H1 (cell line): ENCODE measurements around the gene ARHGEF10L. TPM values are rescaled to one million over a fixed set of nuclear protein-coding genes. Genes with fewer than 3 reads are reported as not detected.

ENCODE experiments used
- CTCF ChIA-PET: fragments of 300-600 bp; sonication (Branson Sonifier 250); formaldehyde crosslinking; loops from one replicate; lab custom pipeline; 2021; ENCODE audit not compliant: partially characterized antibody; lab: Charles Lee
- POLR2A ChIA-PET: fragments of 300-600 bp; sonication (Branson Sonifier 250); formaldehyde crosslinking; loops from one replicate; lab custom pipeline; 2021; ENCODE audit warnings: inconsistent platforms; ENCODE audit not compliant: partially characterized antibody; lab: Charles Lee
- DNase-seq, 2 experiments: peaks; one replicate each; pipeline versions ENCODE4 v3.0.0 to v3.0.0-alpha.2; 2010 to 2022; ENCODE audit warnings: low spot score in 2 of 2, low read depth in 1 of 2, mixed read lengths in 1 of 2
- FAIRE-seq: peaks from 2 replicates; lab custom pipeline; 2011; peaks lifted over from hg19 to GRCh38; lab: Jason Lieb, UNC
- H2AFZ ChIP-seq: 2 replicates; pipeline ENCODE4 v1.8.1; 2012; ENCODE audit warnings: low read length, inconsistent platforms
- H2AK5ac ChIP-seq: 2 replicates; pipeline ENCODE4 v1.6.1; 2013; ENCODE audit warnings: low read depth, low read length
- H2BK120ac ChIP-seq: replicated peaks from 2 replicates; pipeline ENCODE3; 2013; ENCODE audit warnings: low read depth, low read length, inconsistent platforms
- H2BK12ac ChIP-seq: 2 replicates; pipeline ENCODE4 v1.6.1; 2013; ENCODE audit warnings: low read depth, low read length
- H2BK15ac ChIP-seq: 2 replicates; pipeline ENCODE4 v1.6.1; 2013; ENCODE audit warnings: low read length
- H2BK20ac ChIP-seq: 2 replicates; pipeline ENCODE4 v1.6.1; 2013; ENCODE audit warnings: low read length
- H2BK5ac ChIP-seq: 2 replicates; pipeline ENCODE4 v1.6.1; 2013; ENCODE audit warnings: low read depth, low read length
- H3K14ac ChIP-seq: 2 replicates; pipeline ENCODE4 v1.6.1; 2013; ENCODE audit warnings: inconsistent platforms; ENCODE audit not compliant: insufficient read length
- H3K18ac ChIP-seq: 2 replicates; pipeline ENCODE4 v1.6.1; 2013; ENCODE audit warnings: low read length; ENCODE audit errors: extremely low read depth
- H3K23ac ChIP-seq: 2 replicates; pipeline ENCODE4 v1.6.1; 2013; ENCODE audit warnings: inconsistent platforms; ENCODE audit not compliant: insufficient read length
- H3K23me2 ChIP-seq: 2 replicates; pipeline ENCODE4 v1.6.1; 2013; ENCODE audit warnings: low read depth, low read length
- H3K27ac ChIP-seq: 2 replicates; pipeline ENCODE4 v1.6.1; 2011; ENCODE audit warnings: low read depth, low read length, inconsistent platforms
- H3K27me3 ChIP-seq, 4 experiments: replicated peaks in 1 of 4; 1 replicate in 1 of 4; 2 replicates in 3 of 4; pipeline versions ENCODE4 v1.6.1 to v1.8.1; 2011 to 2013; ENCODE audit warnings: low read length in 3 of 4, mild to moderate bottlenecking in 3 of 4, inconsistent platforms in 2 of 4, mixed read lengths in 2 of 4, moderate library complexity in 1 of 4; ENCODE audit not compliant: control insufficient read depth in 3 of 4, insufficient read depth in 3 of 4; ENCODE audit errors: extremely low read depth in 1 of 4
- H3K36me3 ChIP-seq, 4 experiments: 2 replicates each; pipeline versions ENCODE4 v1.6.1 to v1.8.1; 2011 to 2013; ENCODE audit warnings: mild to moderate bottlenecking in 4 of 4, low read length in 3 of 4, moderate library complexity in 2 of 4, control low read depth in 1 of 4, inconsistent platforms in 1 of 4; ENCODE audit not compliant: insufficient read depth in 4 of 4, control insufficient read depth in 2 of 4
- H3K4ac ChIP-seq: replicated peaks from 2 replicates; pipeline ENCODE3; 2013; ENCODE audit warnings: low read length, low read depth, mixed read lengths, inconsistent platforms; ENCODE audit not compliant: insufficient read length
- H3K4me1 ChIP-seq, 4 experiments: replicated peaks in 1 of 4; 1 replicate in 1 of 4; 2 replicates in 3 of 4; pipeline versions ENCODE4 v1.6.1 to v1.8.1; 2011 to 2013; ENCODE audit warnings: low read length in 3 of 4, inconsistent platforms in 2 of 4, mixed read lengths in 1 of 4; ENCODE audit not compliant: insufficient read depth in 4 of 4, control insufficient read depth in 3 of 4
- H3K4me2 ChIP-seq, 2 experiments: 2 replicates each; pipeline versions ENCODE4 v1.6.1 to v1.8.1; 2011 to 2013; ENCODE audit warnings: low read depth in 2 of 2, low read length in 2 of 2, control low read depth in 1 of 2, inconsistent platforms in 1 of 2, mild to moderate bottlenecking in 1 of 2; ENCODE audit not compliant: insufficient read depth in 1 of 2
- H3K4me3 ChIP-seq, 4 experiments: fragments of 200-600, 300-600 bp in 1 of 4; sonication (generic), shearing (Covaris generic), sonication (Bioruptor Twin) in 1 of 4; 2 replicates each; pipeline versions ENCODE4 v1.5.1 to v1.8.1; 2011 to 2016; ENCODE audit warnings: low read length in 4 of 4, low read depth in 3 of 4, control low read depth in 2 of 4, inconsistent platforms in 2 of 4, mild to moderate bottlenecking in 2 of 4, mixed read lengths in 1 of 4, moderate library complexity in 1 of 4; ENCODE audit not compliant: insufficient read depth in 2 of 4; ENCODE audit errors: extremely low read depth in 1 of 4
- H3K56ac ChIP-seq: replicated peaks from 2 replicates; pipeline ENCODE3; 2013; ENCODE audit warnings: low read depth, mild to moderate bottlenecking, mixed read lengths, low read length, inconsistent platforms; ENCODE audit not compliant: insufficient read length
- H3K79me1 ChIP-seq: 2 replicates; pipeline ENCODE4 v1.6.1; 2013; ENCODE audit warnings: low read depth, low read length, control low read depth
- H3K79me2 ChIP-seq, 2 experiments: 2 replicates each; pipeline versions ENCODE4 v1.6.1 to v1.8.1; 2012 to 2013; ENCODE audit warnings: low read length in 2 of 2, mild to moderate bottlenecking in 2 of 2, inconsistent platforms in 1 of 2; ENCODE audit not compliant: insufficient read depth in 2 of 2, control insufficient read depth in 1 of 2
- H3K9ac ChIP-seq, 4 experiments: replicated peaks in 1 of 4; 1 replicate in 1 of 4; 2 replicates in 3 of 4; pipeline versions ENCODE4 v1.6.1 to v1.8.1; 2011 to 2013; ENCODE audit warnings: low read depth in 3 of 4, low read length in 3 of 4, control low read depth in 2 of 4, mild to moderate bottlenecking in 2 of 4, moderate library complexity in 2 of 4, inconsistent platforms in 1 of 4; ENCODE audit errors: extremely low read depth in 1 of 4
- H3K9me3 ChIP-seq, 2 experiments: 2 replicates each; pipeline versions ENCODE4 v1.6.1 to v1.8.1; 2012 to 2013; ENCODE audit warnings: mild to moderate bottlenecking in 2 of 2, moderate library complexity in 2 of 2, control low read depth in 1 of 2, inconsistent platforms in 1 of 2, low read depth in 1 of 2, low read length in 1 of 2, mixed read lengths in 1 of 2; ENCODE audit not compliant: insufficient read depth in 2 of 2
- H4K20me1 ChIP-seq, 2 experiments: replicated peaks in 1 of 2; 2 replicates each; pipeline versions ENCODE3 to v1.8.1; 2011 to 2013; ENCODE audit warnings: inconsistent platforms in 2 of 2, low read length in 2 of 2, mild to moderate bottlenecking in 1 of 2; ENCODE audit not compliant: insufficient read depth in 2 of 2, control insufficient read depth in 1 of 2
- H4K5ac ChIP-seq: 2 replicates; pipeline ENCODE4 v1.6.1; 2013; ENCODE audit warnings: low read length, low read depth, mixed read lengths, inconsistent platforms; ENCODE audit not compliant: insufficient read length
- H4K8ac ChIP-seq: 2 replicates; pipeline ENCODE4 v1.8.0; 2013; ENCODE audit warnings: mild to moderate bottlenecking, moderate library complexity, low read length, inconsistent platforms; ENCODE audit not compliant: insufficient read depth; ENCODE audit errors: extremely low read depth
- H4K91ac ChIP-seq: replicated peaks from 2 replicates; pipeline ENCODE3; 2013; ENCODE audit warnings: low read length, mixed read lengths, inconsistent platforms; ENCODE audit not compliant: insufficient read length
- ASH2L ChIP-seq: fragments of 200-600, 300-600 bp; sonication (generic); IDR thresholded peaks from one replicate; pipeline ENCODE4 v1.7.1; 2017; ENCODE audit warnings: low read length
- BACH1 ChIP-seq: IDR thresholded peaks from 2 replicates; pipeline ENCODE4 v1.6.1; 2012; ENCODE audit warnings: low read length, improper control_type of control experiment
- BCL11A ChIP-seq, 2 experiments: IDR thresholded peaks; one replicate each; pipeline ENCODE4 v1.6.1; 2011; ENCODE audit warnings: low read depth in 2 of 2, low read length in 2 of 2, mild to moderate bottlenecking in 2 of 2
- BRCA1 ChIP-seq: IDR thresholded peaks from 2 replicates; pipeline ENCODE4 v1.6.1; 2012; ENCODE audit warnings: low read depth, low read length, improper control_type of control experiment
- CREB1 ChIP-seq: IDR thresholded peaks from 2 replicates; pipeline ENCODE4 v1.6.1; 2012; ENCODE audit warnings: inconsistent platforms
- JUN ChIP-seq: IDR thresholded peaks from 2 replicates; pipeline ENCODE4 v1.6.1; 2011; ENCODE audit warnings: low read depth, mild to moderate bottlenecking, improper control_type of control experiment, low read length
- MAFK ChIP-seq: IDR thresholded peaks from 2 replicates; pipeline ENCODE4 v1.6.1; 2012; ENCODE audit warnings: low read depth, mild to moderate bottlenecking, improper control_type of control experiment, low read length
- POLR2A ChIP-seq, 2 experiments: IDR thresholded peaks; 1 replicate in 1 of 2; 2 replicates in 1 of 2; pipeline ENCODE4 v1.6.1; 2011; ENCODE audit warnings: low read depth in 2 of 2, low read length in 2 of 2, mild to moderate bottlenecking in 2 of 2; ENCODE audit errors: control extremely low read depth in 1 of 2
- POU5F1 ChIP-seq: IDR thresholded peaks from 2 replicates; pipeline ENCODE4 v1.6.1; 2011; ENCODE audit warnings: low read depth, mild to moderate bottlenecking, low read length, moderate library complexity
- RAD21 ChIP-seq, 2 experiments: IDR thresholded peaks in 1 of 2; conservative IDR thresholded peaks in 1 of 2; 2 replicates each; pipeline ENCODE4 v1.6.1; 2011; ENCODE audit warnings: low read depth in 2 of 2, low read length in 2 of 2, improper control_type of control experiment in 1 of 2, inconsistent platforms in 1 of 2, mild to moderate bottlenecking in 1 of 2, moderate library complexity in 1 of 2
- SIN3A ChIP-seq, 2 experiments: IDR thresholded peaks in 1 of 2; conservative IDR thresholded peaks in 1 of 2; 2 replicates each; pipeline ENCODE4 v1.6.1; 2011 to 2012; ENCODE audit warnings: low read length in 2 of 2, improper control_type of control experiment in 1 of 2, low read depth in 1 of 2, mild to moderate bottlenecking in 1 of 2
- SP1 ChIP-seq: IDR thresholded peaks from 2 replicates; pipeline ENCODE4 v1.6.1; 2011; ENCODE audit warnings: low read depth, low read length
- SP2 ChIP-seq: IDR thresholded peaks from 2 replicates; pipeline ENCODE4 v1.6.1; 2012; ENCODE audit warnings: mild to moderate bottlenecking, low read length, inconsistent platforms
- SP4 ChIP-seq: IDR thresholded peaks from 2 replicates; pipeline ENCODE4 v1.6.1; 2012; ENCODE audit warnings: low read length, inconsistent platforms
- SRF ChIP-seq: IDR thresholded peaks from 2 replicates; pipeline ENCODE4 v1.6.1; 2011; ENCODE audit warnings: mild to moderate bottlenecking, low read depth, low read length, moderate library complexity
- WGBS, 2 experiments: shearing (Covaris generic) in 1 of 2; methylation state at CpG; one replicate each; pipeline versions ENCODE4 v1.1.6 to v1.1.7; 2013 to 2015; ENCODE audit warnings: low lambda C conversion rate in 2 of 2, mixed read lengths in 2 of 2, inconsistent platforms in 1 of 2, low coverage in 1 of 2, missing lambda C conversion rate in 1 of 2; ENCODE audit not compliant: insufficient replicate concordance in 2 of 2, insufficient coverage in 1 of 2, insufficient read length in 1 of 2; ENCODE audit errors: extremely low coverage in 1 of 2, missing lambda C conversion rate in 1 of 2; 5-methylcytosine and 5-hydroxymethylcytosine counted together
- polyA plus RNA-seq, 7 experiments: library from polyadenylated mRNA; depleted of rRNA in 3 of 7; stranded (reverse) in 5 of 7; unstranded in 2 of 7; fragments of >200 nt in 5 of 7; fragments of 200-250 nt in 2 of 7; gene quantifications; 1 replicate in 5 of 7; 2 replicates in 1 of 7; 4 replicates in 1 of 7; pipeline versions ENCODE4 v1.2.1 to v1.2.3, GENCODE V29; 2011 to 2013; ENCODE audit warnings: missing spikeins in 2 of 7, mixed read lengths in 2 of 7
- total RNA-seq: library from RNA; stranded (reverse); fragmentation: NEBNext Ultra II Directional; extraction: Animal tissue kit (Norgen Biotek cat#: 25700); gene quantifications from 2 replicates; pipeline ENCODE4 v1.2.1, GENCODE V29; 2021

ARHGEF10L gene
- total and polyA plus RNA-seq, 2 of the 8 experiments (the other 6 are each of a cell fraction or from before 2014, with no cell fraction given) = 33.6 to 39.6 TPM

DNA sequence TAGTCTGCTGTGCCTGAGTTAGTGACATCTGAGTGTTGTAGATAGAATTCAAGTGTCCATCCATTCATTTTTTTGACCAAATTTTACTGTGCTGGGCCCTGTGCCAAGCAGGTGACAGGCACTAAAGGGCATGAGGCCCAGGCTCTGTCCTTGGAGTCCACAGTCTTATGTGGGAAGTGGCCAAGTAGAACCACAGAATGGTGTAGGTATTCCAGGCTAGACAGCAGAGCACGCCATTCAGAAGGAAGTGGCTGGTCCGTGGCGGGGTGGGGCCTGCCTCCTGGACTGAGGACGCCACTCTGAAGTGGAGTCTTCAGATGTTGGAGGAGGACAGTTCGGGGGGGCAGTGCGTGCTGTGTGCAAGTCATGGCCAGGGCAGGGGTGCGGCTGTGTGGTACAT lies 146.8 kb downstream of the ARHGEF10L start:
- H4K20me1 ChIP-seq = peaks cover 6 to 10% of the 10 kb centered on the region in 2 experiments
- no peak overlapping the region for H4K5ac ChIP-seq
- POLR2A ChIA-PET = no interaction called here
- no peak for DNase-seq
- no peak overlapping the region for H2BK5ac ChIP-seq
- no peak overlapping the region for H3K4me2 ChIP-seq
- no peak overlapping the region for H2BK12ac ChIP-seq
- H3K18ac ChIP-seq = no peak overlapping the region
- peaks cover 0 to 14% (median 5%) of the 10 kb centered on the region in 4 experiments; a peak in 1 of 8 replicates for H3K36me3 ChIP-seq
- H3K4me3 ChIP-seq = no peak overlapping the region
- no peak overlapping the region for H4K8ac ChIP-seq
- no peak overlapping the region for H3K14ac ChIP-seq
- no peaks in the 10 kb centered on the region for H3K79me1 ChIP-seq
- no peak overlapping the region for H3K23ac ChIP-seq
- H3K9ac ChIP-seq = no peak overlapping the region
- no peak overlapping the region for H3K56ac ChIP-seq
- no peak overlapping the region for H2BK20ac ChIP-seq
- peaks cover 0 to 13% (median 5%) of the 10 kb centered on the region in 4 experiments; a peak in 5 of 7 replicates for H3K4me1 ChIP-seq
- no peaks in the 10 kb centered on the region for H3K23me2 ChIP-seq
- H3K79me2 ChIP-seq = no peaks in the 10 kb centered on the region
- no peak overlapping the region for H3K27ac ChIP-seq
- no peak overlapping the region for H2BK15ac ChIP-seq
- H3K9me3 ChIP-seq = no peaks in the 10 kb centered on the region
- H2AFZ ChIP-seq = no peak overlapping the region
- no peak overlapping the region for H2BK120ac ChIP-seq
- H3K4ac ChIP-seq = no peak overlapping the region
- WGBS, 2 experiments = 94% methylated on average over 6 of the region's 7 CpGs; no CpG with 5 or more reads in 1 of the 2 experiments
- H4K91ac ChIP-seq = no peak overlapping the region
- no peaks in the 10 kb centered on the region for H3K27me3 ChIP-seq
- no peak for FAIRE-seq
- CTCF ChIA-PET = interaction anchor here (0.8 to 8.3 kb wide), 7 partner anchors 8 to 139 kb away, joined by 3 to 52 read pairs (median 3); no protein-coding TSS in a partner anchor
- no peak overlapping the region for H2AK5ac ChIP-seq
- no peak for TF ChIP-seq SRF
- no peak for TF ChIP-seq POU5F1
- no peak for TF ChIP-seq BACH1
- no peak for TF ChIP-seq RAD21 (IDR thresholded peaks at IDR 0.05 in 1 of 2, conservative IDR thresholded peaks at IDR 0.05 in 1 of 2; ENCODE audit: low read depth in 2 of 2, low read length in 2 of 2)
- TF ChIP-seq ASH2L = no peak
- TF ChIP-seq CREB1 = no peak
- TF ChIP-seq POLR2A (IDR thresholded peaks at IDR 0.05; ENCODE audit: control extremely low read depth in 1 of 2, low read depth in 2 of 2, low read length in 2 of 2) = no peak
- TF ChIP-seq MAFK = no peak
- no peak for TF ChIP-seq BRCA1
- no peak for TF ChIP-seq SP1
- TF ChIP-seq BCL11A (IDR thresholded peaks at IDR 0.05; ENCODE audit: low read depth in 2 of 2, low read length in 2 of 2) = no peak
- TF ChIP-seq SIN3A (conservative IDR thresholded peaks at IDR 0.05 in 1 of 2, IDR thresholded peaks at IDR 0.05 in 1 of 2; ENCODE audit: low read depth in 1 of 2, low read length in 2 of 2) = no peak
- no peak for TF ChIP-seq JUN
- no peak for TF ChIP-seq SP4
- no peak for TF ChIP-seq SP2
